OCI-LY7 (cell line): ENCODE data around the gene BCL2L11.

Source experiments
- CTCF ChIP-seq: fragments of 200-600 bp; sonication (generic); conservative IDR thresholded peaks from 2 replicates; pipeline ENCODE4 v1.5.1; 2014; ENCODE audit warnings: mild to moderate bottlenecking, antibody characterized with exemption, low read length, moderate library complexity, mixed read lengths
- EZH2phosphoT487 ChIP-seq: fragments of 200-600 bp; sonication (generic); IDR thresholded peaks from 2 replicates; pipeline ENCODE4 v1.6.1; 2018; ENCODE audit warnings: low read depth, borderline replicate concordance, mild to moderate bottlenecking, mixed run types, antibody characterized with exemption, low read length, moderate library complexity, mixed read lengths

DNA sequence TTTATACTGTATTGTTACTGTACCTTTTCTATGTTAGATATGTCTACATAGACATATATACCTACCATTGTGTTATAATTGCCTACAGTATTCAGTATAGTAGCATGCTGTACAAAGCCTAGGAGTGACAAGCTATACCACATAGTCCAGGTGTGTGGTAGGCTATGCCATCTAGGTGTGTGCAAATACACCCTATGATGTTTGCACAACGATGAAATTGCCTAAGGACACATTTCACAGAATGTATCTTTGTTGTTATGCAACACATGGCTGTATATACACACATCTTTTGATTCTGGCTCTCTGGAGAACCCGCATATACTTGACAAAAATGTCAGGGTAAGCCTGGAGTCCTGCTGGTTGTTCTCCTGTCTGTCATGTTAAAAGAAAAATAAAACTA is 85.1 kb downstream of the BCL2L11 start:
- TF ChIP-seq CTCF (no peak), EZH2phosphoT487 (no peak)
